Omental fat pad (tissue), 4 donors: ENCODE measurements around the gene NPTX1. TPM values are rescaled to one million over a fixed set of nuclear protein-coding genes. Genes with fewer than 3 reads are reported as not detected.

Experiments used
- ATAC-seq: fragments of 150-250 bp; one replicate; pipeline ENCODE4 v1.9.1; 2016; ENCODE audit warnings: mild to moderate bottlenecking, moderate library complexity; ENCODE audit not compliant: low FRiP score
- DNase-seq: peaks from one replicate; pipeline ENCODE4 v3.0.0-alpha.2; 2019; ENCODE audit warnings: low spot score
- total RNA-seq, 4 donors: library from RNA; depleted of rRNA; stranded (reverse); fragments of >200 nt; gene quantifications; one replicate each; pipeline ENCODE4 v1.1.0, GENCODE V29; 2016
- TF ChIP-seq, protein P1 (sequence below), 3 donors: fragments of 450-650 bp; IDR thresholded peaks; one replicate each; pipeline ENCODE4 v1.5.1; 2016 to 2017; ENCODE audit warnings: antibody characterized with exemption in 3 of 3, mild to moderate bottlenecking in 3 of 3, moderate library complexity in 2 of 3

NPTX1 gene
- total RNA-seq, 4 donors from 2014 or later, result 0.16 to 0.96 (median 0.19) TPM; not detected in 1

DNA sequence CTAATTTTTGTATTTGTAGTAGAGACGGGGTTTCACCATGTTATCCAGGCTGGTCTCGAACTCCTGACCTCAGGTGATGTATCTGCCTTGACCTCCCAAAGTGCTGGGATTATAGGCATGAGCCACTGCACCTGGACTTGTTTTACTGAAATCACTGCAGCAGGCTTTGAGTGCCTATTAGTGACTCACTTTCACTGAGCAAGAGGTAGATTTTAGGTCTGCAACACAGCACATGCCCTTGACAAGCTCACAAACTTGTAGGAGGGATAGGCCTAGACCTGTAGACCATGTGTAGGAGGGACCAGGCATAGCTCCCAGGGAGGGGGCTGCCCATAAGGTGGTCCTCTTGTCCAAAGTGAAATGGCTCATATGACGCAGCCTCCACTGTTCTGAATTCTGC, 41.2 kb upstream of the NPTX1 start:
- DNase-seq (no peak), ATAC-seq (no peak)
- TF ChIP-seq, protein P1, sequence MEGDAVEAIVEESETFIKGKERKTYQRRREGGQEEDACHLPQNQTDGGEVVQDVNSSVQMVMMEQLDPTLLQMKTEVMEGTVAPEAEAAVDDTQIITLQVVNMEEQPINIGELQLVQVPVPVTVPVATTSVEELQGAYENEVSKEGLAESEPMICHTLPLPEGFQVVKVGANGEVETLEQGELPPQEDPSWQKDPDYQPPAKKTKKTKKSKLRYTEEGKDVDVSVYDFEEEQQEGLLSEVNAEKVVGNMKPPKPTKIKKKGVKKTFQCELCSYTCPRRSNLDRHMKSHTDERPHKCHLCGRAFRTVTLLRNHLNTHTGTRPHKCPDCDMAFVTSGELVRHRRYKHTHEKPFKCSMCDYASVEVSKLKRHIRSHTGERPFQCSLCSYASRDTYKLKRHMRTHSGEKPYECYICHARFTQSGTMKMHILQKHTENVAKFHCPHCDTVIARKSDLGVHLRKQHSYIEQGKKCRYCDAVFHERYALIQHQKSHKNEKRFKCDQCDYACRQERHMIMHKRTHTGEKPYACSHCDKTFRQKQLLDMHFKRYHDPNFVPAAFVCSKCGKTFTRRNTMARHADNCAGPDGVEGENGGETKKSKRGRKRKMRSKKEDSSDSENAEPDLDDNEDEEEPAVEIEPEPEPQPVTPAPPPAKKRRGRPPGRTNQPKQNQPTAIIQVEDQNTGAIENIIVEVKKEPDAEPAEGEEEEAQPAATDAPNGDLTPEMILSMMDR (IDR thresholded peaks at IDR 0.05), result no peak

- TF ChIP-seq, protein P1 (IDR thresholded peaks at IDR 0.05), result no peak
- DNase-seq (no peak), ATAC-seq (no peak)
Observed at GRCh38 chr17:80516171-80516932, 39.9 kb upstream of the NPTX1 start.

- ATAC-seq (no peak), DNase-seq (no peak)
- TF ChIP-seq, protein P1 (IDR thresholded peaks at IDR 0.05), result no peak
Observed at GRCh38 chr17:80513892-80514291, 37.5 kb upstream of the NPTX1 start.

GRCh38 chr17:80513201-80513600, 36.8 kb upstream of the NPTX1 start:
- ATAC-seq (no peak), DNase-seq (no peak)

DNA sequence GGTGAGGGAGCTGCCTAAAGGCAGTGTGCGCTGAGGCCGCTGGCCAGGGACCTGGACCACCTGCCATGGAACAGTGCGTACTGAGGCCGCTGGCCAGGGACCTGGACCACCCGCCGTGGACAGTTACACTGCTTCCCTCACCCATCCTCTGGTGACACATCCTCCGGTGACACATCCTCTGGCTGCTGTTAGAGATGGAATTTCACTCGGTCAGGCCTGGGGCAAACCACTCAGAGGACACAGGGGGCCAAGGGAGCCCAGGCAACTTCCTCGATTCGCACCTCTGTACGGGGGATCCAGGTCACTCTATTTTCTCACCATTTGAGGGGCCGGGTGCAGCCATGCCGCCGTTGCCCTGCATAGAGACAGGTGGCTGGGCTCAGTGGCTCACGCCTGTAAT, 35.8 kb upstream of the NPTX1 start:
- ATAC-seq (no peak), DNase-seq (no peak)
- TF ChIP-seq, protein P1 (IDR thresholded peaks at IDR 0.05), result no peak

More at GRCh38 chr17:80513201-80513600, 36.8 kb upstream of the NPTX1 start:
- TF ChIP-seq, protein P1 (IDR thresholded peaks at IDR 0.05), result no peak

GRCh38 chr17:80511222-80512180, 35.1 kb upstream of the NPTX1 start:
- no peak for ATAC-seq
- no peak for DNase-seq
- TF ChIP-seq, protein P1 (IDR thresholded peaks at IDR 0.05), result no peak
